ENCODE results near the gene TLL1. TPM values are rescaled to one million over a fixed set of nuclear protein-coding genes. Genes with fewer than 3 reads are reported as not detected.

TLL1 gene
- total RNA-seq, 4 donors from 2014 or later: 0.57 to 4.8 (median 1.2) TPM

DNA sequence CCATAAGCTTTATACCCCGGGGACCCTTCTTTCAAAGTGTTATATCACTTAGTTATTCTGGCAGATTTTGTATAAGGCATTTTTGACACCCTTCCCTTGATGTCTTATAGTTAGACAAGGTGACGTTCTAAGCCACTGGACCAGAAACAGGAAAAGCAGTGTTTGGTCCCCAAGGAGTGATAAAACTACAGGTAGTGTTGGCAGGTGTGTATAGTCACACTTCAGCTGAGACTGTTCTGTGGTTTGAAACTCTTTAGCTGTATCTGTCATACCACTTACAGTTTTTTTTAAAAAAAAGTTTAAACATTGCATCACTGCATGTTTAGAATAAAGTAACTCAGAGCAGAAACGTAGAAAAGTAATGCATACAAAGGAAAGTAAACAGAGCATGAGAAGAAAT, 48.5 kb downstream of the TLL1 start:
- H3K4me1 ChIP-seq: no peaks in the 10 kb centered on the region
- TF ChIP-seq, protein P1, sequence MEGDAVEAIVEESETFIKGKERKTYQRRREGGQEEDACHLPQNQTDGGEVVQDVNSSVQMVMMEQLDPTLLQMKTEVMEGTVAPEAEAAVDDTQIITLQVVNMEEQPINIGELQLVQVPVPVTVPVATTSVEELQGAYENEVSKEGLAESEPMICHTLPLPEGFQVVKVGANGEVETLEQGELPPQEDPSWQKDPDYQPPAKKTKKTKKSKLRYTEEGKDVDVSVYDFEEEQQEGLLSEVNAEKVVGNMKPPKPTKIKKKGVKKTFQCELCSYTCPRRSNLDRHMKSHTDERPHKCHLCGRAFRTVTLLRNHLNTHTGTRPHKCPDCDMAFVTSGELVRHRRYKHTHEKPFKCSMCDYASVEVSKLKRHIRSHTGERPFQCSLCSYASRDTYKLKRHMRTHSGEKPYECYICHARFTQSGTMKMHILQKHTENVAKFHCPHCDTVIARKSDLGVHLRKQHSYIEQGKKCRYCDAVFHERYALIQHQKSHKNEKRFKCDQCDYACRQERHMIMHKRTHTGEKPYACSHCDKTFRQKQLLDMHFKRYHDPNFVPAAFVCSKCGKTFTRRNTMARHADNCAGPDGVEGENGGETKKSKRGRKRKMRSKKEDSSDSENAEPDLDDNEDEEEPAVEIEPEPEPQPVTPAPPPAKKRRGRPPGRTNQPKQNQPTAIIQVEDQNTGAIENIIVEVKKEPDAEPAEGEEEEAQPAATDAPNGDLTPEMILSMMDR (IDR thresholded peaks at IDR 0.05): no peak
- TF ChIP-seq POLR2A (IDR thresholded peaks at IDR 0.05): no peak
- H3K4me3 ChIP-seq: no peak overlapping the region
- no peak overlapping the region for H3K27ac ChIP-seq
- H3K36me3 ChIP-seq: no peaks in the 10 kb centered on the region
- H3K9me3 ChIP-seq: no peaks in the 10 kb centered on the region
- intact Hi-C loops (cut with DNase I): no loop called here
- H3K27me3 ChIP-seq: no peaks in the 10 kb centered on the region
- 47 to 58% methylated on average over 3 of the region's 3 CpGs for WGBS, 2 donors
- no peak for DNase-seq

DNA sequence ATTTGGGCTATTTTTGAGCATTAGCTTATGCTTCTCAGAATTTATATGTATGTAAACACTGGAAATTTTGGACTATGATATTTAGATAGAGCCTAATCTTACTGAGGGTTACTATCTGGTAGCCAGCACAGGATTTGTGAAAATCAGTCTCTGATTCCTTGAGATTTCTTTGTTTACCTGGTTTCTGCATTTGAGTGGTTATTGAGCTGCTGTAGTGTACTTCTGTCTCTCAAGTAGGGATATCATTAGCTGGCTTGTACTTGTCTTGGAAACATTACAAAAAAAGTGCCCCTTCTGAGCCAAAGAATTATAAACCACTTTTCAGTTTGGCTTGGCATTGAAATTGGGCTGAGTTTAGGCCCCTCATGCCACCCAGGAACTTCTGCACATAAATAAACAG, 49.7 kb downstream of the TLL1 start:
- TF ChIP-seq, protein P1 (IDR thresholded peaks at IDR 0.05): no peak
- TF ChIP-seq POLR2A (IDR thresholded peaks at IDR 0.05): no peak
- H3K27ac ChIP-seq: no peak overlapping the region
- DNase-seq: no peak
- no peaks in the 10 kb centered on the region for H3K36me3 ChIP-seq
- H3K27me3 ChIP-seq: no peaks in the 10 kb centered on the region
- no peaks in the 10 kb centered on the region for H3K4me1 ChIP-seq
- no peaks in the 10 kb centered on the region for H3K9me3 ChIP-seq
- intact Hi-C loops (cut with DNase I): no loop called here
- H3K4me3 ChIP-seq: no peak overlapping the region

DNA sequence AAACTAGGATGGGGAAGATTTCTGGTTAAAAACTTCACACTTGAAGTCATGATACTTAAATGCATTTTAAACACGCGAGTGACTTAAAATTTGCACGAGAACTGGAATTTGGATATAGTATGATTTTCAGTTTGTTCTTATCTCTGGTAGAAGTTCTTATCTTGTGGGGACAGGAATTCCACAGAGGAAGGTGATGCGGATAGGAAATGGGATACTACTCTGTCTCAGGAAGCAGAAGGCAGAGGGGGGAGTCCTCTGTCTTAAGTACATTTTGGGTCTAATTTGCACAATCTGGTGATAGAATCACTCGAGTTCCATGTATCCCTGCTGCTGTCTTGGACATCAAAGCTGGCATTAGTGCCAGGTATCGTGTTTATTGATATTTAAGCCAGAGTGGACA, 53.3 kb downstream of the TLL1 start:
- no peak overlapping the region for H3K4me3 ChIP-seq
- DNase-seq: no peak
- H3K4me1 ChIP-seq: peaks cover 0 to 4% (median 4%) of the 10 kb centered on the region in 3 donors
- WGBS, 2 donors: 72 to 77% methylated on average over 6 of the region's 6 CpGs
- intact Hi-C loops (cut with DNase I): no loop called here
- no peaks in the 10 kb centered on the region for H3K27me3 ChIP-seq
- no peak for TF ChIP-seq POLR2A (IDR thresholded peaks at IDR 0.05)
- TF ChIP-seq, protein P1 (IDR thresholded peaks at IDR 0.05): no peak
- no peaks in the 10 kb centered on the region for H3K36me3 ChIP-seq
- H3K9me3 ChIP-seq: no peaks in the 10 kb centered on the region
- no peak overlapping the region for H3K27ac ChIP-seq

- Histone ChIP-seq H3K27me3 (no peaks in the 10 kb centered on the region), H3K4me3 (no peak overlapping the region), H3K36me3 (no peaks in the 10 kb centered on the region), H3K4me1 (peaks cover 0 to 4% (median 4%) of the 10 kb centered on the region in 3 donors), H3K27ac (no peak overlapping the region), H3K9me3 (no peaks in the 10 kb centered on the region)
- intact Hi-C loops (cut with DNase I): no loop called here
- WGBS, 2 donors: 60 to 70% methylated on average over 3 of the region's 3 CpGs
- no peak for DNase-seq
- TF ChIP-seq, protein P1 (IDR thresholded peaks at IDR 0.05): no peak
- no peak for TF ChIP-seq POLR2A (IDR thresholded peaks at IDR 0.05)
Observed at GRCh38 chr4:165927366-165927765, 54.3 kb downstream of the TLL1 start.

GRCh38 chr4:165927815-165928214, 54.8 kb downstream of the TLL1 start:
- TF ChIP-seq POLR2A (IDR thresholded peaks at IDR 0.05): no peak
- TF ChIP-seq, protein P1 (IDR thresholded peaks at IDR 0.05): no peak
- no peaks in the 10 kb centered on the region for H3K27me3 ChIP-seq
- H3K4me3 ChIP-seq: no peak overlapping the region
- intact Hi-C loops (cut with DNase I): no loop called here
- no peaks in the 10 kb centered on the region for H3K36me3 ChIP-seq
- H3K4me1 ChIP-seq: peaks cover 0 to 4% (median 4%) of the 10 kb centered on the region in 3 donors
- H3K9me3 ChIP-seq: no peaks in the 10 kb centered on the region
- no peak overlapping the region for H3K27ac ChIP-seq
- 72 to 79% methylated on average over 3 of the region's 3 CpGs for WGBS, 2 donors
- no peak for DNase-seq

Data from esophagus squamous epithelium (tissue), 5 donors.